Effector CD4-positive, alpha-beta T cell (primary cell): ENCODE measurements around the gene SNRPA1.

ENCODE experiments used
- DNase-seq: peaks from one replicate; pipeline ENCODE4 v3.0.0-alpha.2; 2020

SNRPA1 gene

DNA sequence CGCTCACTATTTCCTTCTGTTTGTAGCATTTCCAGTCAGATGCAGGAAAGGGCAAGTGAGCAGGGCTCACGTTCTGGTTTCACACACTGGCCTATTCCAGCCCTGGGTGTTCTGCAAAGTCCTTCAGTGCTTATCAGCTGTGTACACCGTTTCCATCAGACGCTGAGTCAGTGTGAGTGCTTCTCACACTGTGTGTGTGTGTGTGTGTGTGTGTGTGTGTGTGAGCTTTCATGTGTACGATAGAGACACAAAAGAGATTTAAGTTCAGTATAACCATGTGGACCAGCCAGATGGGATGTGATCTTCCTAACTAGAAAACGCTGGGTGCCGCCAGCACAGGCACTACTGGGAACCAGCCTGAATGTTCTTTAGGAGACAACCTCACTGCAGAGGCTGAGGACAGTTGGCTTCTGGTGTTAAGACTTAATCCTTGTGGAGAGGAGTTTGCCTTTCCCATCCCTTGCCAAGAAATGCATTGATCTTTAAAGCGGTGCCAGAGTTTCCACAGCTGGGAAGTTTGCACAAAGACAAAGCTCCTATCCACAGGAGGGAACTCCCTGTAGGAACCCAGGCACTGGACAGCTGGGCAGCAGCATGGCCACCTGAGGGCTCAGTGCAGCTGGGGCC is 39.3 kb downstream of the SNRPA1 start:
- no peak for DNase-seq

DNA sequence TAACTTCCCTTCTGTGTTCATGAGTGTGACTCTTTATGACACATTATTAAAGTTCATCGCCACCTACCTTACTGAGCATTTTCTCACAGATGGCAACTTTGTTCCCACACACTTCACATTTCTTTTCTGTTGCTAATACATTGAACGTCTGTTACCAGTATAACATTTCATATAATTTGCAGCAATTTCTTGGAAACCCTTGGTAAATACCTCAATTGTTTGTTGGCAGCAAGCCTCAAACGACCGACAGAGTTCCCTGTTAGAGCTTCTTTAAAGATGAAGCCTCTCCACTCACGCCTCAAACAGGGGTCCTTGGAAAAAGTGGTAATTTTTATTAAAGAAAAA is 40.0 kb downstream of the SNRPA1 start:
- no peak for DNase-seq

DNA sequence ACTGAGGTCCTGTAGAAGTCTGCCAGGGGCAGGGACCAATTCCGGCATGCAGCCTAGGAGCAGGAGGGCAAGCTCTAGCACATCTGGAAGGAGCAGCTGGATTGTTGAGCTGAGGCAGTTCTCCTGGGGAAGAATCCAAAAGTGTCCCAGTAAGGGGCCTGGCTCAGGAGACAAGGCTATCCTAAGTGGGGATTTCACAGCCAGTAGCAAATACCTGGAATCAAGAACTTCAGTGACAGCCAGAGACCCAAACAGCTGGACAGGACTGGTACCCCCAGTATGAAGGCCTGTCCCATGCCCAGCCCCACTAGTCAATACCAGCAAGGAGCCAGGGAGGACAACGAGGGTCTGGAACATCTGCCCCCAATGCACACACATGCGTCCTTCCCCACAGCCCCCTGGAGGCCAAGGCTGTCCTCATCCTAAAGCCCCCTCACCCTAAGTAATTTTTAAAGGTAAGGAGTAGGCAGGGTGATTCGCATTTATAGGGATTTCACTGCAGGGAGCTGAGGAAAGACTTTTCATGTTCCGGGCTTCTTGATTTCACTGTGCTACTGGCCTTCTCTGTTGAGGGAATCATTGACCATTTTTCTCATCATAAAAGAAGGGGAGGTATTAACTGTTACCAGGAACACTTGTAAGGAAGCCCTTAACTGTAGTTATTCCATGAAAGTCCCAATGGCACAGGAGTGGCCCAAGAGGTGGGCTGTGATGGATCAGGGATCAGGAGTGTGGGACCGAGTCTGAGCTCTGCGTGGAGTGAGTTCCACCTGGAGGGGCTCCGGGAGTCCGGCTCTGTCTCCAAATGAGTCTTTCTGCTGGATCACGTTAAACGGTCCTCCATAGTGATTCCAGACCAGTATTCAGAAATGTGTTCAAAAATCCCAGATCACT is 40.6 kb downstream of the SNRPA1 start:
- no peak for DNase-seq

DNA sequence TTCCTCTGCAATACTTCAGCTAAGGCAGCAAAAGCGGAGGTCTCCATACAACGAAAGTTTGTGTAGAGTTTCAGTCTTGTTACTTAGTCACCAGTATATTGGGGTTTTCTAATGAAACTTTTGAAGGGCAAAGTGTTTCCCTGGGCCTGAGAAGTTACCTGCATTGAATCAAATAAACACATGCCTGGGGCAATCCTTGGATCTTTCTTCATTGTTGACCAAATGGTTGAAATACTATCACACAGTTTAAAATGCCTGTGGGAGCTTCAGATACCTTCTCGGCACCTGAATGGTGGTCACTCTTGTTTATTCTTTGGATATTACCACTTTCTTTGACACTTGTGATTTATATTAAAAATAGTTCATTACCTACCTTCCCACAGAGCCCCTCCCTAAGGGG is 42.2 kb downstream of the SNRPA1 start:
- no peak for DNase-seq

DNA sequence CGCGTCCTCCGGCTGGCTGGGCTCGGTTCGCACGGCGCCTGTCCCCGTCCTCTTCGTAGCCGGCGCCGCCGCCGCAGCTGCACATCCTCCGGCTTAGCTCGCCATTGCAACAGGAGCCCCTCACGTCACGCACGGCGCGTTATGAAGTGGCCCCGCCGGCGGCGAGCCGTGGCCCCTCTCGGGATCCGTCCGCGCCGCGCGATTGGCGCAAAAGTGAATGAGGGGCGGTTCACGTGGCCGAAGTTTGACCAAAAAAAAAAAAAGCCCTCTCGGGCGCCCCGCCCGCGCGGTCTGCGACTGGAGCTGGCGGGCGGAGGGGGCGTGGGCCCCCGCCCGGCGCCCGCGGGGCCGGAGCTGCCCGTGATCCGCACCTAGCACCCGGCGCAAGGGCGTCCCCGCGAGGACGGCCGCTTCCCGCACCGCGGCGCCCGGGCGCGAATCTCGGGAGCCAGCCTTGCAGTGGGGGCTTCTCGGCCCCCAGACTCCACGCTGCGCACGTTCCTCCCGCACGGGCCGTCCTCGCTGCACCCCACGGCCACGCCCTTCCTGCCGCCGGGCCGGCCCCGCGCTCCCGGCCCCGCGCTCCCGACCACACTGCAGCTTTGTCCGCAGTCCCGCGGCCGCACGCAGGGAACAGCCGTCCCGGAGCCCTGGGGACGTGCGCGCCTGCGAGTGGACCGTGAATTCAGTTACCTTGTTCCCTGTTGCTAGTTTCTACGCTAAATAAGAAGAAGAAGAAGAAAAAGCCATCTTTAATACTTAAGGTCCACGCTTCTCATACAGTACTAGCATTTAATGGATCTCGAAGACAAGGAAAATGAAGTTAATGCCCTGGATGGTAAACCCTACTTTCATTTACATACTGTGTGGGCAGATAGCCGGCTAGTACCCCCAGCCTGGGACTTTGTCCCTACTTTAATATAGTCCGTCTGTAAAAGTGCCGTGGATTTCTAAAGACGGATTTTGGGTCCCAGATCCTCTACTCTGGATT is 42.9 kb downstream of the SNRPA1 start, which contains the start of gene CHSY1:
TSS of gene CHSY1 (minus strand) at position 219 of the 991 bp plus-strand sequence. CDS start 592 bp downstream, outside the sequence.
- DNase-seq = peak; percentile 77

DNA sequence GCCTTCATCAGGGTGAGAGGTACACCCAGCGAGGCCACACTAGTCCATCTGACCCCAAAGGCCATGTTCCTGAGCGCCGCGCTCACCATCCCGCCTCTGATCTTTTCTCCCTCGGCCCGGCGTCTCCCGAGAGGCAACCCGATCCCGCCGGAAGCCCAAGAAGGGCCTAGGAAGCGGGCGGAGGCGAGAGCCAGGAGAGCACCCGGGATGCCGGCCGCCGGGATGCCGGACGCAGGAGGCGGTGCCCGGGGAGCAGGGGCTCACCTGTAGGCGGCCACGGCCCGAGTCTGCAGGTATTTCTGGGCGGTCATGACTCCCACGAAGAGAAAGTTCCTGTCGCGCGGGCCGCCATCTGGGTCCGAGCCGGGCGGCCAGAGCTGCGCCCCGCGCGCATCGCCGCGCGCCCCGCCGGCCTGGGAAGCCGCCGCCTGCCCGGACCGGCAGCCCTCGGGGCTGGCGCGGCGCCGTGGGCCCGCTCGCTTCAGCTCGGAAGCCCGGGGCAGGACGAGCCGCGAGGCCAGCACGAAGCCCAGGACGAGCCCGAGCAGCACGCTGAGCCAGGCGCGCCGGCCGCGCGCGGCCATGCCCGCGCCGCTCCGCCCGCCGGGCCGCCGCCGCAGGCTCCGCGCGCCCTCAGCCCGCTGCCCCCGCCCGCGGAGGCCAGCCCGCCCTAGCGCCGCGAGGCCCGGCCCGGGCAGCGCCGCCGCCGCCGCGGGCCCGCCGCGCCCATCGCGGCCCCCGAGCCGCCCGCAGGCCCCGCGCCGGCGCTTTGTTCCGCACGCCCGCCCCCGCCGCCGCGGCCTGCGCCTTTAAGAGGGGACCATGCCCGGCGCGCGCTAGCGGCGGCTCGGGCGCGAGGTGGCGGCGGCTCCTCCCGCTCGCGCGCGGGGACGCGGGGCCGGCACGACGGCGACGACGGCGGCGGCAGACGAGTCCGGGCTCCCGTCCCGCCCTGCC is 43.9 kb downstream of the SNRPA1 start:
- no peak for DNase-seq

DNA sequence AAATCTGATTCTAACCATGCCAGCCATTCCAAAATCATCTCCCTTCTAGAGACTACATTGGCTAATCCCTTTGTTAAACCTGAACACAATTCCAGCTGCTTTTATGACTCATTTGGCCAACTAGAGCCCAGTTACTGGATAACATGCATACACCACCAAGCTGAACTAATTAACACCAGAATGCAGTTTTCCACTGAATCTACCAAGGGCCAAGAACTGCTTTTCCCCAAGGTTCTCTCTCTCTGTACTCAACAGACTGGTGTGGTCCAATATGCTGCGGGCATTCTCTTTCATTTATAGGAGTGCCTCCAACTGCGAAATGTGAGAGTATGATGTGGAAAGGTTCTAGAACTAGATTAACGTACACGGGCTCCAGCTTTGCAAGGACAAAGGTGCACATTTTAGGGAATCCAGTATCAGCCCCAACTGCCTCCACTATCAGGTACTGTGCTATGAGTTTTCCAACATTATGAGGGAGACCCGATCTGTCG is 44.7 kb downstream of the SNRPA1 start:
- no peak for DNase-seq

DNA sequence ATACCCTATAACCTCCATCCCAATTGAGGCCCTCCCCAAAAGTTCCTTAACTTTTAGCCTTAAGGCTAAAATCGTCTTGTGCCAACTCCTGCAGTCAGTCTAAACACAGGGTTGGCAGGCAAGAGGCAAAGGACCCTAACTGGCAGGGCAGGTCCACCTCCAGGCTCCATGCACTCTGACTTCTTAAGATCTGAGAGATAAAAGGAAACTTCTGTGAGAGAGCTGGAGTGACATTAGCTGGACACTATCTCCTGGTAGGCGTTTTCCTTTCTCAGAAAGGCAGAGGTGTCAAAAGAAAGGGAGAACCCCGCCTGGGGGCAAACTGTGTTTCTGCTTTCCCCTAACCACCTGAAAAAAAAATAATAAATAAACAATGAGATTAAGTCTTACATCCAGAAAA is 46.8 kb downstream of the SNRPA1 start:
- no peak for DNase-seq

DNA sequence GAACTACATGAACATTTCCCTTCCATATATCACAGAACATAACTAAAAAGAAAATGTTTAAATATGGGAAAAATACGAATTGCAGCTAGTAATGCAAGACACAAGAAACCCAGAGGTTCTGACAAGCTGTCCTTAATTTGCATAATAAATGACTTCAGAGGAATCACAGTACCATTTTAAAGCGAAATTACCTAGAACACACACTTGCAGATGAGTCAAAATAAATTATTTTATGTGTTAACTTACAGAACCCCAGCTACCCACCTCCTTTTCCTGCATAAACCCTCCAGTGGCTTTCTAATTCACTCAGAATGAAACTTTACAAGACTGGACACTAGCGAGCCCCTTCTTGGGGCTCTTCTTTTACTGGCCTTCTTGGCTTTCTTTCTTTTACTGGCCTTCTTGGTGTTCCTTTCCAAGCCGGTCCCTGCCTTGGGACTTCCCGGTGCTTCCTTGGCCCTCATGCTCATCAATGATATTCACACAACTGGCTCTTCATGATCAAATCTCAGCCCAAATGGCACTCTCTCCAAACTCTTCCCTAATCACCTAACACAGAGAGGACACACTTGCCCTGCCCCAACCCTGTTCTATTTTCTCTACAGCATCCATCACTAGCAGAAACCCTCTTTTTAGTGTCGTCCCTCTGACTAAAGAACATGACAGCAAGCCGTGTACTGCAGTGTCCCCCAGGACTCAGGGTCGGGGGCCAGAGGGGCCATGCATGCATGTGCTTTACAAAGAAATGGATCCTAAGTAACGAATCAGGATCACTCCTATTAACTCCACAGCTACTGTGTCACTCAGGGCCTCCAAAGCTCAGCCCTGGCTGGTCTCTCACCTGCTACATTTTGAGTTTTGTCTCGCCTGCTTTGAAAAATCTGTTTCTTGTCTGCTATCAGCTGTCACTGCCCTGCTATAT is 48.0 kb downstream of the SNRPA1 start:
- DNase-seq = no peak

DNA sequence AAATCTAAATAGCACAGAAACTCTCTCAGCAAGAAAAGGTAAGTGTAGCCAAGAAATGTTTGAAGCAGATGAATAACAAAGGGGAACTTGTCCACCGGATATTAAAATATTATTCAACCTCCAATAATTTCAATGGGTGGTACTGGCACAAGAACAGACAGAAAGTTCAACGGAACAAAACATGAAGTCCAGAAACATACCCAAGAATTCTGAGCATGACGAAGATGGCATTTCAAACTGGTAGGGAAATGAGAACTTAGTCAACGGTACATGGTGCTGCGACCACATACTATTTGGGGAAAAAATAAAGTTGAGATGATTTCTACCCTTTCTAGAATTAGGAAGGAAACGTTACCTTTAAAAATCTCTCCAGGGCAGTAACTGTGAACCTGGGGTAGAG is 48.7 kb downstream of the SNRPA1 start:
- no peak for DNase-seq

DNA sequence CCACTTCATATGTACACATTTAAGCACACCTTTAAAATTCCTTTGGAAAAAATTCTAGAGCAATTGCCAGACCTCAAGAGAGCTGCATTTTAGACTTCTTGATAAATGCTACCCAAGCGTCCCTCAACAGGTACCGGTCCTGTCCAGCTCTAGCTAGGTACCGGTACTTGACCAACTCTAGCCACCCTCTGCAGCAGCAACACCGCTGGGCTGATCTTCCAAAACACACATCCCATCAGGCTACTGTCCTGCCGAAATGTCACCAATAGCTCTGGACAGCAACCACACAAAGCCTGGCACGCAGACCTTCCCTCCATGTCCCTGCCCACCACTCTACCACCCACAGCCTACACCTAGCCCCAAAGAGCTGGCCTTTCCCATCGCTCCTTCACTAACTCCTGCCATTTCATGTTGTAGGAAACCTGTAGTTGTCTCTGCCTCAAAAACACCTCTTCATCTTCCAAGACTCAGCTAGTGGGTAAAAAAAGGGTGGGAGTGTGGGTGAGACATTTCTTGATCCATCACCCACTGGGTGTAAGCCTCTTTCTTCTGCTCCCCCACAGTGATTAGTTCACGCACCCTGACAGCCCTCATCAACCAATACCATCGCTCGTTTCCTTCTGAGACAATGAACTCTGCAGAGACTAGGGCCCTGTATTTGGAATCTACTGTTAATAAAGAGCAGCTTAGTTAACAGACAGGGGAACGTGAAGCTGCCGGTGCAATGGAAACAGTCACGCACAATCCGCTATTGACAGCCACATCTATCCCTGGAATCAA is 50.0 kb downstream of the SNRPA1 start:
- no peak for DNase-seq

DNA sequence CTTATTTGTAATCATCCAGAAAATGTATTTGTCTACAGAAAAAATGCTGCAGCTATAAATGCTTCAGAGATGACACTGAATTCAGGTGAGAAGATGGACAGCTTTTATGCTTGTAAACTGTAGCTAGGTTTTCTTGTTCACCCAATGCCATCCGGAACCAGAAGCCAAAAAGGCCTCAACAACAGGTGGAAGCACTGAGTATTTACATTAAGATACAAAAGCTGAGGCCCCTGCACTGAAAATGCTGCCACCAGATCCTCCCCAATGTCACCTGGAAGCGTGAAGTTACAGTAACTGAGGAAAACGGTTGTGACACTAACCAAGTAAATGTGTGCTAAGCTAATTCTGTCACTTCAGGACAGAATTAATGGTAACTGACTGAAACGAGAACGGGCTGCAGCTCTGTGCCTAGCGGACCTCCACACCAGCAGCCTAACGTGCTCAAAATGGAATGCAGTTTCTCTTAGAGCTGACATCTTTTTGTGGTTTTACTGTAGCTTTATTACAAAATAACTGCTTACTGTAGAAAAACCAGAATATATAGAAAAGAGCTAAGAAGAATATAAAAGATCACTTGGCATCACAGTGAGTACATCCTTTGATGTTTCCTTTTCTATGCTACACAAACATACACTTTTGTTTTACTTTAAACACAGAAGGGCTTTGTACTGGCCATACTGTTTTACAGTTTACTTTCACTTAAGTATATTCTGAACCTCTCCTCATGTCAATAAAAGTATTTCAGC is 50.8 kb downstream of the SNRPA1 start:
- DNase-seq = no peak

DNA sequence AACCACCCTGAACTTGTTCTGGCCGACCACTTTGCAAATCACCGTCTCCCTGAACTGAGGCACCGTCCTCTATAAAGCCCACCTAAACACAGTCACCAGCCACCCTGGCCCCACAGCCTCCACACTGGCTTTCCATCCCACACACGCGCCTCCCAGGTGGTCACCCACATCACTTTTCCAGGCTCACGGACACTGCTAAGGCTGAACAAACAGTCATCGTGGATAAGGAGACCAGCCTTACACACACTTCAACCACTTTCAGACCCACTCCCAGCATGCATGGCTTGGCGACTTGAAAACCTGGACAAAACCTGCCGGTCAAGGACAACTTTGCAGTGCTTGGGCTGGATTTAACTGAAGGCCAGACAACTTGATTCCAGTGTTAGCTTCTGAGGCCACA is 51.6 kb downstream of the SNRPA1 start:
- no peak for DNase-seq

DNA sequence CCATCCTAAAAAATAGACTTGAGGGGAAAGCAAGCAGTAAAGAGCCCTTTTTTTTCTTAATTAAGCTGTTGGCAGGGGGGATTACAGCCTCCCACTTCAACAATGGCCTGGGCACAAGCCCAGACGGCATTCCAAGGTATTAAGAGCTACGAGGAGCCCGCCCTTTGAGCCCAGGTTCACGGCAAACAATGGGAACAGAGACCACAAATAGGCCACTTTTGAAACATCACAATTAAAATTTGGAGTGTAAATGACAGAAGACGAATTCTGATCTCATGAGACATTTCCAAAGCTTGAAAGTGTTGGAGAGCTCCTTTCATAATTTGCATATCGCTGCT is 52.1 kb downstream of the SNRPA1 start:
- no peak for DNase-seq

DNA sequence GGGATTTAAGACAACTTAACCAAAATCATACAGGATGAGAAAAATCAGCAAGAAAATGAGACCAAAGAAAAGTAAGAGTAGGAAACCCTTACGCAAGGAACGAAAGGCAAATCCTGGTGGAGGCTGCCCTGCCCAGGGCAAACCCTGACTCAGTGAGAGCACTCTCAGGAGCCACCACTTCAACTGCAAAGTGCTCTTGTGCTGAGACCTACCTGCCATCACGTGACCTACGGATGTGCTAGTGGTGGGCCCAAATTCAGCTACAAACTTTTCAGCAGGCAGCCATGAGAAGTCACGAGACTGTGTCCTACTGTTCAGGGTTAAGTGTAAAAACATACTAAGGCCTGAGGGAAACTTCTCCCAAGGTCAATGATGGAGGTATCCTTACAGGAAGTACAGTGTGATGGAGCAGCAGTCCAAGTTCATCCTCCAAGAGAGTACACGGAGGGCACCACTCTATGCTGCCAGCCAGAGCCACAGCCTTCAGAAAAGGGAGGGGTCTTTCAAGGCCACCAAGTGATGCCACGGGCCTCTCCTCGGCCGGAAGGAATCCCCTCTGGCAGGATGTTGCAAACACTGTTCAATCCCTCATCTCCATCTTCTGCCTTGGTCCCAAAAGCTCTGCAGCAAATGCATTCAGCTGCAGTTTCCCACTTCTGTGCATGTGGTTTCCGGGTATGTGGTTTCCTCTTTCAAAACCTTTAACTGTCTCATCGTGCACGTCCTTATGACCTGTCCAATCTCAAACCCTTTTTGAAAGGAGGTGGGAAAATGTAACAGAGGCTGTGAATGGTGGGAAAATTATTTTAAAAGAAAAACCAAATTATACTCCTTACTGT is 52.7 kb downstream of the SNRPA1 start:
- DNase-seq = peak; percentile 58

DNA sequence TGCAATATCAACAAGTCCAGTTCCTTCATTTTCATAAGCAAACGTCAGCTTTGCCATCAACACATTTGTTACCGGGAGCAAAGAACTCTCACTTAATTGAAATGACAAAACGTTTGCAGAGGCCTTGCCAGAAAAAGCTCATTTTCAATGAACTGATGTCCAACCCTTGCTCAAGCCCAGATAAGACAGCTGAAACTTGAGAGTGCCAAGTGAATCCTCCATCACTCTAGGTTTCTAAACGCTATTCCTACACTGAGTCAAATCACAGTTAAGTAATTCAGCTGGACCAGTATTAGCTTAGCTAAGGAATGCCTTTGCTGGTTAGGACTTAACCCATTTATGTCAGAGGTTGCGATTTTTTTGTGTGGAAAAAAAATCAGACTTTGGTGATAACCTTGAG is 54.7 kb downstream of the SNRPA1 start:
- DNase-seq = no peak

DNA sequence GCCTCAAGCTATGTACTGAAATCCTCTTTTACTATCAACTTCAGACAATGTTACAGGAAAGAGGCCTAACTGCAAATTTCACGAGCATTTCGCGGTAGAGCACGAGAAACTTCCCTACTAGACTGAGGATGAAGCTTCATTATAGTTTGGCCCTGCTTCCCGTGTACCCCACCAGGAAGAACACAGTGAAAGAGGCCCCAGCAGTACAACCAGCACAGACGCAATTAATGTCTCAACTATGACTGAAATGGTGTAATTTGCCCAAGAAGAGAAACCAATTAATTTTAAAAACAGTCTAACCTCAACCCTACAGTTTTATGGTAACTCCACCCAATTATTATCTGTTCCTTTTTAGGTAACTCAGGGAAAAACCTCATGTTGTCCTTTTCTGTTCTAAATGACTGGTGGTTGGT is 55.3 kb downstream of the SNRPA1 start:
- no peak for DNase-seq

DNA sequence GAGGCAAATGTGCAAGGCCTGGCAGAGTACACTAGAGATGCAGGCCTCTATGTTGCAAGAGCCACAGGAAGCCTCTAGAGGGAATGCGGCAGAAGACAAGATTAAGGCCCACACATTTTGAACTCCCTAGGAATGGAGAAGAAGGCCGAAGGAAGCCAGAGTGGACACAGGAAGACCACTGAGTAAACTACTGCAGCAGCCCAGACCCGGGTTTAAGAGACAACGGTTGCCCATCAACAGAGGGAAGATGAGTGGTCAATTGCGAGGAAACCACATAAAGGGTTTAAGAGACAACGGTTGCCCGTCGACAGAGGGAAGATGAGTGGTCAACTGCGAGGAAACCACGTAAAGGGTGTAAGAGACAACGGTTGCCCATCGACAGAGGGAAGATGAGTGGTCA is 57.8 kb downstream of the SNRPA1 start:
- no peak for DNase-seq
